AG08395 (cell line): Measurements from ENCODE around the gene WWC1.
"Not testable (repeated sequence)": the region's sequence is repeated elsewhere in the genome, so short reads cannot be mapped to it uniquely, and the experiment has no call there.

Experiments
- DNase-seq: peaks from one replicate; pipeline ENCODE4 v3.0.0; 2012; ENCODE audit warnings: mixed read lengths, low spot score

Gene WWC1

GRCh38 chr5:168308976-168309598, 17.6 kb downstream of the WWC1 start:
- no peak for DNase-seq

GRCh38 chr5:168310541-168310940, 19.1 kb downstream of the WWC1 start:
- not testable (repeated sequence) for DNase-seq

GRCh38 chr5:168311061-168311566, 19.7 kb downstream of the WWC1 start:
- no peak for DNase-seq

DNA sequence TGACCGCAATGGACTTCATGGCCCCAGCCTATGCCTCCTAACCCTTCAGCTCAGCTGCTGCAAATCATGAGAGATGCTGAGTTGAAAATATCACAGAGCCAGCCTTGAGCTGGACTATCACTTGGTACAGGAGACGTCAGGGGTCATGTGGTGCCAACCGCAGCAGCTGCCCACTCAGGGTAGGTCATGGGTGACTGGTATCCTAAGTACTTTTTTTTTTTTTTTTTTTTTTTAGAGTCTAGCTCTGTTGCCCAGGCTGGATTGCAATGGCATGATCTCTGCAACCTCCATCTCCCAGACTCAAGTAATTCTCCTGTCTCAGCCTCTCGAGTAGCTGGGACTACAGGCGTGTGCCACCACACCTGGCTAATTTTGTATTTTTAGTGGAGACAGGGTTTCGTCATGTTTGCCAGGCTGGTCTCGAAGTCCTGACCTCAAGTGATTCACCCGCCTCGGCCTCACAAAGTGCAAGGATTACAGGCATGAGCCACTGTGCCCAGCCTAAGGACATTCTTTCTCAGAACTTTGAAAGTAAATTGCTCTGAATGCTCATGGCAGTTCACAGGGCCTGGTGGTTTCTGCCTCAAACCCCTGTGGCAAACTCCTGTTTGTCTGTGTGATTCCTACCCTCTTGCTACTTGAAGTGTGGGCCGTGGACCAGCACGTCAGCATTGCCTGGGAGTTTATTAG, 21.3 kb downstream of the WWC1 start:
- no peak for DNase-seq

DNA sequence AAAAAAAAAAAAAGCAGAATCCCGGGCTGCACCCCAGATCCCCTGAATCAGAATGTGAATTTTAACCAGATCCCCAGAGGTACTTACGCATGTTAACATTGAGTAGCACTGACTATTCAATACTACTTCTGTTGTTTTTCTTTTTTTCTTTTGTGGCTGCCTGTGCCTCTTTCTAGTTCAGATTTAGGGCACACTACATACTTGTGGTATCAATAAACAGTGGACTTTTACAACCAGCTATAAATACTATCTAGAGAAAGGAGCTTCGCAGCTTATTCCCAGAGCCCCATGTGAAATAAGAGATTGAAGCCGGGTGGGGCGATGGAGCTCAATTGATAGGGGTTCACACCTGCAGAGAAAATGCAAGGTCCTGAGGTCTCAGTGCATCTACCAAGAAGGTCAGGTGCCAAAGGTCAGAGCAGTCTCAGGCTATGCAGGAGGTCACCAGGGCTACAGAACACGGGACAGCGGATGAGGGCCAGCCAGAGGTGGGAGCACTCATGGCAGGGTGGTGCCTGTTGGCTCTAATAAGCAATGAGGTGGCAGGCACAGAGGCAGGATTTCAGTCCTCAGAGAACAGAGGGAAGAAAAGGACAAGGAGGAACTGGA, 22.3 kb downstream of the WWC1 start:
- no peak for DNase-seq

GRCh38 chr5:168314735-168315411, 23.4 kb downstream of the WWC1 start:
- peak; percentile 88 for DNase-seq

DNA sequence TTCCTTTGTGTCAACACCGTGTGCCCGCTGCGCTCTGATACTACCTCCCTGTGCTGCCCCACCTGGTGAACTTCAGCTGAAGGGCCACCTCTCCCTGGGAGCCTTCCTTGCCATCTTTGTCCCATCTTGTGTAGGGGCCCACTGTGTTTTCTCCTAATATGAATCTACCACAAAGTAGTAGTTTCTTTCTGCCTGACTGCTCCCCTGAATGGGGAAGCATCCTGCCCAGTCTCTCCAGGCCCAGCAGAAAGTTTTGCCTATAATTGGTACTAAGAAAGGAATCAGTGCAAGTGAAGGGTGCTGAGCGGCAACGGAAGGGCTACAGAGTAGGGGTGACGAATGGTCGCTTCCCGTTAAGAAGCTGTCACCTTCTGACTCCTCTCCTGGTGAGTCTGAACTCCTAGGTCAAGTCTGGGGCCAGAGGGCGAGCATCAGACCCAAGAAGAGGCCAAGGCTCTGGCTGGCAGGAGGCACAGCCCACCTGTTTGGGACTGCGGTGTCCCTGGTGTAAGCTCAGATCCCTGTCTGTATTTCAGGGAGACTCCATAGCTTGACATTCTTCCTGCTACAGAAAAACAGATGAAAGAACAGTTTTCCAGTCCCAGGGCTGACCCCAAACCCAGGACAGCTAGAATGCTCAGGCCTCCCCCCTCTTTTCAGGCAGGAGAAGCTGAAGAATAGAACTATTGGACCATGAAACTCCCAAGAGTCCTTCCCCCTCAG, 24.1 kb downstream of the WWC1 start:
- no peak for DNase-seq

DNA sequence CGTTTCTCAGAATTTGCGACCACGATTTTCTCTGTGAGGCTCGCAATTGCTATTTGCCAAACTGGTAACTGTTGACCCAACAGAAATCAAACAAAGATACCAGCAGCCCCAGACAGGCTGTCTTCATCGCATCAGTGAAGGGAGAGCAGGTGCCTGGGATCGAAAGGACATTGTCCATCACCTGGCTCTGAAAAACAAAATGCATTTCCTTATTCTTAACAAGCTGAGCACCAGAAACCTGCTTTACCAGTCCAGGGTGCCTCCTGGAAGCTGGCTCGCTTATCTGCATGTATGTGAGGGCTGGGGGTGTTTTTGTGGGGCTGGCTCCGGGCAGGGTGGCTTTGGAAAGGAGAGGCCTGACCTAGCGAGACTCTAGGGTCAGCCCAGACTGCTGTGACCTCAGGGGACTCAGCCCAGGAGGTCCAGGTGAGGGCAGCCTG, 24.7 kb downstream of the WWC1 start:
- no peak for DNase-seq

- no peak for DNase-seq
Observed at GRCh38 chr5:168317096-168317520, 25.7 kb downstream of the WWC1 start.

GRCh38 chr5:168317521-168318147, 26.2 kb downstream of the WWC1 start:
- DNase-seq: peak; percentile 71

GRCh38 chr5:168318240-168318639, 26.8 kb downstream of the WWC1 start:
- no peak for DNase-seq

- DNase-seq: no peak
Observed at GRCh38 chr5:168319774-168320173, 28.3 kb downstream of the WWC1 start.

- no peak for DNase-seq
Observed at GRCh38 chr5:168320805-168321204, 29.4 kb downstream of the WWC1 start.

DNA sequence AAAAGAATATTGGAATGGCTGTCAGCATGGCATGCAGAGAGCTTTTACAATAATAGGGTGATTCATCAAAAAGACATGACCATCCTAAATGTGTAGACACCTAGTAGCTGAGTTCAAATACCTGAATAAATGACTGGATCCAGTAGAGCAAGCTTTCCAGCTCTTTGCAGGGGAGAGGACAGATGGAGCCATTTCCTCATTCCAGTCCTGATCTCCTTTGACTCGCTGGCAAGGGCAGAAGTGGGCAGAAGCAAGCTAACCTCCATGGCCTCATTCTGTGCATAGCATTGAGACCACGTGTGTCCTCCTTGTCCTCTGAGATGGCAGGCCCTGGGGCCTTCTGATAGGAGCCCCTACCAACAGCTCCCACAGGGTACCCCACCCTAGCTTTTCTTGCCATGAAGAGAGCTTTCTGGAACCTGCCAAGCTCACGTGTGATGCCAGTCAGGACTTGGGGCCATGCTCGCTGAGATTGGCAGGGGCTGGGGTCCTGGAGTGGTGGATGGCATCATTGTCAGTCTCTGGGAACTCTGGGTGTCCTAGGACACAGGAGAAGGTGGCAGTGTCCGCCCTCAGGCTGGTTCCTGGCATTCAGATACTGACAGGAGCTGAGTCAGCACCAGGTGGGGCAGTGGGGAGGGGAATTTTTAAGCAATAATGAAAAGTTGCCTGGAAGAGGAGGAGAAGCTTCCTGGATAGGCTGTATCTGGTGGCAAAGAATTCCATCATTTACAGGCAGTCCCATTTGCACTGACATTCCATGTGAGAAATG, 33.6 kb downstream of the WWC1 start:
- DNase-seq: no peak

GRCh38 chr5:168327019-168327421, 35.6 kb downstream of the WWC1 start:
- peak; percentile 44 for DNase-seq

GRCh38 chr5:168327451-168327850, 36.0 kb downstream of the WWC1 start:
- no peak for DNase-seq

- DNase-seq: peak; percentile 55
Observed at GRCh38 chr5:168327994-168328393, 36.5 kb downstream of the WWC1 start.

- no peak for DNase-seq
Observed at GRCh38 chr5:168328814-168329213, 37.4 kb downstream of the WWC1 start.

DNA sequence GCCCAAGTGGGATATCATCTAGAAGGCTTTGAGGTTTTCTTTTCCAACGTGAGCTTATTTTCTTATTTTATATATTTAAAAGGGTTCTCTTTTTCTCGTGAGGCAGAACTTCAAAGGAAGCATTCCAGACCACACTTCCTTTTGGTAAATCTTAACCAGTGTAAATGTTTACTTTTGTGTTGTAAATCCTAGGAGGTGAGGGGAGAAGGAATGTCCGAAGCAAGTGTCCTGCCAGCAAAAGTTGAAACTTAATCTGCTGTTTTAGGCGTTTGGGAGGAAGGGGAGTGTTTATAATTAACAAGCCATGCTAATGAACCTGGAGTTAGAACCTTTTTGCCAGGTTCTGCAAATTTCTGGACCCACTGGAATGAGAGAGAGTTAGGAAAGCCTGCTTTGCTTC, 37.9 kb downstream of the WWC1 start:
- DNase-seq: no peak

GRCh38 chr5:168332042-168332441, 40.6 kb downstream of the WWC1 start:
- no peak for DNase-seq

DNA sequence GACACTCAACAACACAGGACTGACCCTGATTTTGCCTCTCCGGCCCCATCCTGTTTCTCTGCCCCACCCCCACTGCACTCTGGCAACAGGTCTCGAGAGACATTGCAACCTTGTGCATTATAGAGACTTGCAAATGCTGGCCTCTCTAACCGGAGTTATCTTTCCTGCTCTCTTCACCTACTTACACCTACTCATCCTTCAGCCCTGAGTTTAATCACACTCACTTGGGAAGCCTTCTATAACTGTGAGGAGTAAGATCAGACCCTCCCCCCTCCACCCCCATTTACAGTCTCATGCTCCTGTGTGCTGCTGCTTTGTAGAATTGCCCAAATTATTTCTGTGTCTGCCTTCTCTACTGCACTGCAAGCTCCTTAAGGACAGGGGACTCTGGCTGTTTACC, 42.8 kb downstream of the WWC1 start:
- no peak for DNase-seq
